Measurements from ENCODE around the gene VAV3.
A peak's percentile ranks its signal among the peaks of the same experiment; 100 is the strongest.

VAV3 gene

DNA sequence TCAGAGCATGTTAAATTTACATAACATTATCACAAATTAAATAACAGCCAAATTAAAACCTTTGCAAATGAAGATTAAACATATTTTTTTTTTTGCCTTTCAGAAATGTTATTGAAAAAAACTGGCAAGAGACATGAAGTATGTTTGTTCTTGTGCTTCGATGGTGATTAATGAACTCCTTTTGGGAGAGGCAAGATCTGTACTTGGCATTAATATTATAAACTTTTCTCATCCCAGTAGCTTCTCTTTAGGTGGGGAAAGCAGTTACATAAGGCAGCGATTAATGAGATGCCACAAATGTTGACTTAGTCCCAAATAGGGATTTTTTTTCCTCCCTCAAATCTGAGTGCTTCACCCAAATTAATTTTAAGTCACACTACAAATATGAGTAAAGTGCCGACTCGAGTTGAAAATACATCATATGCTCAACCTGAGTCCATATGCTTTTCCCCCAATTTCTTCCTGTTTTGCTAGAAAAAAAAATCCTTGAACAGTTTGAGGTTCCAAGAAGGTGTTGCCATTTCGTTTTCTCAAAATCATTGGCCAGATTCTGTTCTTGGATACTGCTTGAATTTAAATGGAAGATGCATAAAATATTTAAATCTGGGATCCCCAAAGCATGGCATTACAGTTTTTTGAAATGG is 294.5 kb downstream of the VAV3 start:
- TF ChIP-seq, protein P1, sequence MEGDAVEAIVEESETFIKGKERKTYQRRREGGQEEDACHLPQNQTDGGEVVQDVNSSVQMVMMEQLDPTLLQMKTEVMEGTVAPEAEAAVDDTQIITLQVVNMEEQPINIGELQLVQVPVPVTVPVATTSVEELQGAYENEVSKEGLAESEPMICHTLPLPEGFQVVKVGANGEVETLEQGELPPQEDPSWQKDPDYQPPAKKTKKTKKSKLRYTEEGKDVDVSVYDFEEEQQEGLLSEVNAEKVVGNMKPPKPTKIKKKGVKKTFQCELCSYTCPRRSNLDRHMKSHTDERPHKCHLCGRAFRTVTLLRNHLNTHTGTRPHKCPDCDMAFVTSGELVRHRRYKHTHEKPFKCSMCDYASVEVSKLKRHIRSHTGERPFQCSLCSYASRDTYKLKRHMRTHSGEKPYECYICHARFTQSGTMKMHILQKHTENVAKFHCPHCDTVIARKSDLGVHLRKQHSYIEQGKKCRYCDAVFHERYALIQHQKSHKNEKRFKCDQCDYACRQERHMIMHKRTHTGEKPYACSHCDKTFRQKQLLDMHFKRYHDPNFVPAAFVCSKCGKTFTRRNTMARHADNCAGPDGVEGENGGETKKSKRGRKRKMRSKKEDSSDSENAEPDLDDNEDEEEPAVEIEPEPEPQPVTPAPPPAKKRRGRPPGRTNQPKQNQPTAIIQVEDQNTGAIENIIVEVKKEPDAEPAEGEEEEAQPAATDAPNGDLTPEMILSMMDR (IDR thresholded peaks at IDR 0.05; ENCODE audit: insufficient read depth, low read depth, low read length, missing control alignments) = no peak
- H3K4me3 ChIP-seq (ENCODE audit: low read length) = no peak overlapping the region
- no peak for DNase-seq (ENCODE audit: low read depth)

DNA sequence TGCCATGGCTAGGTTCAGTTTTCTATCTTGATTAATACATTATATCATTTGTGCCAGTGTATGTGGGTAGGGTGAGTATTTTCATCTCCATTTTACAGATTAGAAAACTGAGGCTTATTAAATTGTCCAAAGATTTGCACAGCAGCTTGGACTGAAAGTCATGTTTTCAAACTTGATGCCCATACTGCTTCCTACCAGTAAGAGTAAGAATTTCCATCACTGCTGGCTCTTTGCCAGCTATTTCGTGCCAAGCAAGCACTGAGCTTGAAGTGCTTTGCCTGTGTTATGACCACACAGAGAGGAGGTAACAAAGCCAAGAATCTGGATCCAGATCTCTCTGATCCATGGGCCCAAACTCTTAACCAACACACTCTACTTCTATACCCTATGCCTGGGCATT is 295.0 kb downstream of the VAV3 start:
- H3K4me3 ChIP-seq (ENCODE audit: low read length) = no peak overlapping the region
- peak; percentile 81 for DNase-seq (ENCODE audit: low read depth)
- TF ChIP-seq, protein P1 (IDR thresholded peaks at IDR 0.05; ENCODE audit: insufficient read depth, low read depth, low read length, missing control alignments) = no peak

DNA sequence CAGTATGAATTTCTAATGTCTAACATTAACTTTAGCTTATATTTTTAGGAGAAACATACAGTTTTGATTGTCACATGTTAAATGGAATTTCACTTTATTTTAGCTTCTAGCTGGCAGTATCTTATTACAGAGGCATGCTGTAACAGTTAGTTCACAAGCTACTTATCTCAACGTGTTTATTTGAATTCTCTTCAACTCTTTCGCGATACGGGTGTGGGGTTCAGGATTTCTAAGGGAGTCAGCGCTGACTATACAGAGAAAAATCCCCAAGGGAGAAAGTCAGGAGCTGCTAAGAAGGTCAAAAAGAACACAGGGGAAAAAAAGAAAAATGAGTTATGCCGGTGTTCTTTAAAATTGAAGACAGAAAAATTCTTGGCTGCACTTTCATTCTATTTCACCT is 296.2 kb downstream of the VAV3 start:
- peak; percentile 62 for DNase-seq (ENCODE audit: low read depth)
- no peak overlapping the region for H3K4me3 ChIP-seq (ENCODE audit: low read length)
- TF ChIP-seq, protein P1 (IDR thresholded peaks at IDR 0.05; ENCODE audit: insufficient read depth, low read depth, low read length, missing control alignments) = no peak

DNA sequence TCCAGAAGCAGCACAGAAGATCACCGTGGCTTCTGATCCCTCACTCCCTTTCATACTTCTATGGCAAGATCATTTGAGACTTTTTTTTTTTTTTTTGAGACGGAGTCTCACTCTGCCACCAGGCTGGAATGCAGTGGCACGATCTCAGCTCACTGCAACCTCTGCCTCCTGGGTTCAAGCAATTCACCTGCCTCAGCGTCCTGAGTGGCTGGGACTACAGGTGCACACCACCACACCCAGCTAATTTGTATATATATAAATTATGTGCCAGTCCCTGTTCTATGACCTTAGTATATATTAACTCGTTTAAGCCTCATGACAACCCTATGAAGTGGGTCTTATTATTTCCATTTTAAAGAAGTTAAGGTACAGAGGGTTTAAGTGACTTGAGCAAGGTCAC is 298.5 kb downstream of the VAV3 start:
- TF ChIP-seq, protein P1 (IDR thresholded peaks at IDR 0.05; ENCODE audit: insufficient read depth, low read depth, low read length, missing control alignments) = no peak

DNA sequence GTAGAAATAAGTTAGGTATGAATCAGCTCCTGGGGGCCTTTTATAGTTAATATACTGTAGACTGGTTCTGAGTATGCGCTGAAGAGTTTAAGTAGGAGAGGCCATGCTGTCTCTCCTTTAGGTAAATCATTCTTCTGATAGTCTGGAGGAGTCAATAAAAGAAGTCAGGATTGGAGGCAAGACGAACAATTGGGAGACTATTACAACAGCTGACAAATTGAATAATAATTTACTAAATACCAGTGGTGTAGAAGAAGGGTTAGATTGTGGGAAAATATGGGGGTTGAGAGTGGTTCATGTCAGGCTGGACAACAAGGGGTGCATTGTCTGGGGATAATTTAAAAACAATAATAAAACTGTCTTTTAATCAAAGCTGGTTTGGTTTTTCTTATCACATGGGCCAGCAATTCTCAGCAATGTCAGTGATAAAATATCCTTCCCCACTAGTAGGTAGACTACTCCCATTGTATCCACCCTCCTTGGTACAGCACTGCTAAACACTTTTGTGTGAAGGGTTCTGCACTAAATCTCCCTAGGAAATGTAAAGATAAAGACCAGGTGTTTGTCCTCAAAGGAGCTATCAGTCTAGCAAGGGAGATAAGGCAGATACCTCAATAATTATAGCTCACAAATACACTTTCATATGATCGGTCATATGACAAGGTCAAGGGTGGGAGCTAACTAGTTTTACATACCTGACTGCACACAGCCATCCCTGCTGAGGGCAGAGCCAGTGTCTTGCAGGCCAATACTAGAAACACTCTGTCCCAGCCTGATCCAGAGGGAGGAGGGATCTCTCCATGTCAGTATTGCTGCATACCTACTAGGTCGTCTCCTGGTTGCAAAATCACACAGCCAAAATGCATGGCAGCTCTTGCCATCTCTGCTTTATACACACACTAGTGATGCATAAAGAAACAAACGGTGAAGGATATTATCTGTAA is 299.7 kb downstream of the VAV3 start:
- H3K4me3 ChIP-seq (ENCODE audit: low read length) = no peak overlapping the region
- TF ChIP-seq, protein P1 (IDR thresholded peaks at IDR 0.05; ENCODE audit: insufficient read depth, low read depth, low read length, missing control alignments) = no peak
- no peak for DNase-seq (ENCODE audit: low read depth)

More for the DNA sequence above, 298.5 kb downstream of the VAV3 start:
- no peak for DNase-seq (ENCODE audit: low read depth)
- no peak overlapping the region for H3K4me3 ChIP-seq (ENCODE audit: low read length)

DNA sequence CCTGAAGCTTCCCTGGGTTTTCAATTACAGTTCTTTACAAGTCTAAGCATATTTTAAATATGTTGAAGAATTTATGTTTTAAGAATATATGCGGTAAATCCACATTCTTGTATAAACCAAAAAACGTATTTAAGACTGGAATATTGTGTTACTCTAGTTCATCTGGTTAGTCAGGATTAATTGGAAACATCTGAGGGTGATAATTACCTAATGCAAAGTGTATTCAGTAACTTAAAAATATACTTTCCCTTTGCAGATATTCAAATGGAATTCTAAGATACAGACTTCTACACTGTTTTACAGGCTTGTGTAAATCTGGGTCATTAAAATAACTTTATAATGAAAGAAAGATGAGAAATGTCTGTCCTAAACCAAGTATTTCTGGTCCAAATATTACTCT is 302.0 kb downstream of the VAV3 start:
- DNase-seq (ENCODE audit: low read depth) = peak; percentile 36
- TF ChIP-seq, protein P1 (IDR thresholded peaks at IDR 0.05; ENCODE audit: insufficient read depth, low read depth, low read length, missing control alignments) = no peak
- no peak overlapping the region for H3K4me3 ChIP-seq (ENCODE audit: low read length)

Measured in epithelial cell of esophagus (primary cell).